H1 (cell line): ENCODE measurements around the gene PURB. TPM values are rescaled to one million over a fixed set of nuclear protein-coding genes. Genes with fewer than 3 reads are reported as not detected.

ENCODE experiments used
- CTCF ChIA-PET: fragments of 300-600 bp; sonication (Branson Sonifier 250); formaldehyde crosslinking; loops from one replicate; lab custom pipeline; 2021; ENCODE audit not compliant: partially characterized antibody; lab: Charles Lee
- POLR2A ChIA-PET: fragments of 300-600 bp; sonication (Branson Sonifier 250); formaldehyde crosslinking; loops from one replicate; lab custom pipeline; 2021; ENCODE audit warnings: inconsistent platforms; ENCODE audit not compliant: partially characterized antibody; lab: Charles Lee
- DNase-seq, 2 experiments: peaks; one replicate each; pipeline versions ENCODE4 v3.0.0 to v3.0.0-alpha.2; 2010 to 2022; ENCODE audit warnings: low spot score in 2 of 2, low read depth in 1 of 2, mixed read lengths in 1 of 2
- FAIRE-seq: peaks from 2 replicates; lab custom pipeline; 2011; peaks lifted over from hg19 to GRCh38; lab: Jason Lieb, UNC
- H2AFZ ChIP-seq: 2 replicates; pipeline ENCODE4 v1.8.1; 2012; ENCODE audit warnings: low read length, inconsistent platforms
- H2AK5ac ChIP-seq: 2 replicates; pipeline ENCODE4 v1.6.1; 2013; ENCODE audit warnings: low read depth, low read length
- H2BK120ac ChIP-seq: replicated peaks from 2 replicates; pipeline ENCODE3; 2013; ENCODE audit warnings: low read depth, low read length, inconsistent platforms
- H2BK12ac ChIP-seq: 2 replicates; pipeline ENCODE4 v1.6.1; 2013; ENCODE audit warnings: low read depth, low read length
- H2BK15ac ChIP-seq: 2 replicates; pipeline ENCODE4 v1.6.1; 2013; ENCODE audit warnings: low read length
- H2BK20ac ChIP-seq: 2 replicates; pipeline ENCODE4 v1.6.1; 2013; ENCODE audit warnings: low read length
- H2BK5ac ChIP-seq: 2 replicates; pipeline ENCODE4 v1.6.1; 2013; ENCODE audit warnings: low read depth, low read length
- H3K14ac ChIP-seq: 2 replicates; pipeline ENCODE4 v1.6.1; 2013; ENCODE audit warnings: inconsistent platforms; ENCODE audit not compliant: insufficient read length
- H3K18ac ChIP-seq: 2 replicates; pipeline ENCODE4 v1.6.1; 2013; ENCODE audit warnings: low read length; ENCODE audit errors: extremely low read depth
- H3K23ac ChIP-seq: 2 replicates; pipeline ENCODE4 v1.6.1; 2013; ENCODE audit warnings: inconsistent platforms; ENCODE audit not compliant: insufficient read length
- H3K23me2 ChIP-seq: 2 replicates; pipeline ENCODE4 v1.6.1; 2013; ENCODE audit warnings: low read depth, low read length
- H3K27ac ChIP-seq: 2 replicates; pipeline ENCODE4 v1.6.1; 2011; ENCODE audit warnings: low read depth, low read length, inconsistent platforms
- H3K27me3 ChIP-seq, 4 experiments: replicated peaks in 1 of 4; 1 replicate in 1 of 4; 2 replicates in 3 of 4; pipeline versions ENCODE4 v1.6.1 to v1.8.1; 2011 to 2013; ENCODE audit warnings: low read length in 3 of 4, mild to moderate bottlenecking in 3 of 4, inconsistent platforms in 2 of 4, mixed read lengths in 2 of 4, moderate library complexity in 1 of 4; ENCODE audit not compliant: control insufficient read depth in 3 of 4, insufficient read depth in 3 of 4; ENCODE audit errors: extremely low read depth in 1 of 4
- H3K36me3 ChIP-seq, 4 experiments: 2 replicates each; pipeline versions ENCODE4 v1.6.1 to v1.8.1; 2011 to 2013; ENCODE audit warnings: mild to moderate bottlenecking in 4 of 4, low read length in 3 of 4, moderate library complexity in 2 of 4, control low read depth in 1 of 4, inconsistent platforms in 1 of 4; ENCODE audit not compliant: insufficient read depth in 4 of 4, control insufficient read depth in 2 of 4
- H3K4ac ChIP-seq: replicated peaks from 2 replicates; pipeline ENCODE3; 2013; ENCODE audit warnings: low read length, low read depth, mixed read lengths, inconsistent platforms; ENCODE audit not compliant: insufficient read length
- H3K4me1 ChIP-seq, 4 experiments: replicated peaks in 1 of 4; 1 replicate in 1 of 4; 2 replicates in 3 of 4; pipeline versions ENCODE4 v1.6.1 to v1.8.1; 2011 to 2013; ENCODE audit warnings: low read length in 3 of 4, inconsistent platforms in 2 of 4, mixed read lengths in 1 of 4; ENCODE audit not compliant: insufficient read depth in 4 of 4, control insufficient read depth in 3 of 4
- H3K4me2 ChIP-seq, 2 experiments: 2 replicates each; pipeline versions ENCODE4 v1.6.1 to v1.8.1; 2011 to 2013; ENCODE audit warnings: low read depth in 2 of 2, low read length in 2 of 2, control low read depth in 1 of 2, inconsistent platforms in 1 of 2, mild to moderate bottlenecking in 1 of 2; ENCODE audit not compliant: insufficient read depth in 1 of 2
- H3K4me3 ChIP-seq, 4 experiments: fragments of 200-600, 300-600 bp in 1 of 4; sonication (generic), shearing (Covaris generic), sonication (Bioruptor Twin) in 1 of 4; 2 replicates each; pipeline versions ENCODE4 v1.5.1 to v1.8.1; 2011 to 2016; ENCODE audit warnings: low read length in 4 of 4, low read depth in 3 of 4, control low read depth in 2 of 4, inconsistent platforms in 2 of 4, mild to moderate bottlenecking in 2 of 4, mixed read lengths in 1 of 4, moderate library complexity in 1 of 4; ENCODE audit not compliant: insufficient read depth in 2 of 4; ENCODE audit errors: extremely low read depth in 1 of 4
- H3K56ac ChIP-seq: replicated peaks from 2 replicates; pipeline ENCODE3; 2013; ENCODE audit warnings: low read depth, mild to moderate bottlenecking, mixed read lengths, low read length, inconsistent platforms; ENCODE audit not compliant: insufficient read length
- H3K79me1 ChIP-seq: 2 replicates; pipeline ENCODE4 v1.6.1; 2013; ENCODE audit warnings: low read depth, low read length, control low read depth
- H3K79me2 ChIP-seq, 2 experiments: 2 replicates each; pipeline versions ENCODE4 v1.6.1 to v1.8.1; 2012 to 2013; ENCODE audit warnings: low read length in 2 of 2, mild to moderate bottlenecking in 2 of 2, inconsistent platforms in 1 of 2; ENCODE audit not compliant: insufficient read depth in 2 of 2, control insufficient read depth in 1 of 2
- H3K9ac ChIP-seq, 4 experiments: replicated peaks in 1 of 4; 1 replicate in 1 of 4; 2 replicates in 3 of 4; pipeline versions ENCODE4 v1.6.1 to v1.8.1; 2011 to 2013; ENCODE audit warnings: low read depth in 3 of 4, low read length in 3 of 4, control low read depth in 2 of 4, mild to moderate bottlenecking in 2 of 4, moderate library complexity in 2 of 4, inconsistent platforms in 1 of 4; ENCODE audit errors: extremely low read depth in 1 of 4
- H3K9me3 ChIP-seq, 2 experiments: 2 replicates each; pipeline versions ENCODE4 v1.6.1 to v1.8.1; 2012 to 2013; ENCODE audit warnings: mild to moderate bottlenecking in 2 of 2, moderate library complexity in 2 of 2, control low read depth in 1 of 2, inconsistent platforms in 1 of 2, low read depth in 1 of 2, low read length in 1 of 2, mixed read lengths in 1 of 2; ENCODE audit not compliant: insufficient read depth in 2 of 2
- H4K20me1 ChIP-seq, 2 experiments: replicated peaks in 1 of 2; 2 replicates each; pipeline versions ENCODE3 to v1.8.1; 2011 to 2013; ENCODE audit warnings: inconsistent platforms in 2 of 2, low read length in 2 of 2, mild to moderate bottlenecking in 1 of 2; ENCODE audit not compliant: insufficient read depth in 2 of 2, control insufficient read depth in 1 of 2
- H4K5ac ChIP-seq: 2 replicates; pipeline ENCODE4 v1.6.1; 2013; ENCODE audit warnings: low read length, low read depth, mixed read lengths, inconsistent platforms; ENCODE audit not compliant: insufficient read length
- H4K8ac ChIP-seq: 2 replicates; pipeline ENCODE4 v1.8.0; 2013; ENCODE audit warnings: mild to moderate bottlenecking, moderate library complexity, low read length, inconsistent platforms; ENCODE audit not compliant: insufficient read depth; ENCODE audit errors: extremely low read depth
- H4K91ac ChIP-seq: replicated peaks from 2 replicates; pipeline ENCODE3; 2013; ENCODE audit warnings: low read length, mixed read lengths, inconsistent platforms; ENCODE audit not compliant: insufficient read length
- ATF2 ChIP-seq: IDR thresholded peaks from 2 replicates; pipeline ENCODE4 v1.6.1; 2012; ENCODE audit warnings: low read length, inconsistent platforms
- BACH1 ChIP-seq: IDR thresholded peaks from 2 replicates; pipeline ENCODE4 v1.6.1; 2012; ENCODE audit warnings: low read length, improper control_type of control experiment
- BCL11A ChIP-seq, 2 experiments: IDR thresholded peaks; one replicate each; pipeline ENCODE4 v1.6.1; 2011; ENCODE audit warnings: low read depth in 2 of 2, low read length in 2 of 2, mild to moderate bottlenecking in 2 of 2
- CBX5 ChIP-seq: fragments of 300-800, 300-1000 bp; sonication (generic); IDR thresholded peaks from 2 replicates; pipeline ENCODE4 v1.7.1; 2016; ENCODE audit warnings: antibody characterized with exemption, low read length, low read depth
- CEBPB ChIP-seq: IDR thresholded peaks from 2 replicates; pipeline ENCODE4 v1.6.1; 2012; ENCODE audit warnings: low read depth, low read length
- CHD2 ChIP-seq: IDR thresholded peaks from 2 replicates; pipeline ENCODE4 v1.6.1; 2012; ENCODE audit warnings: low read length, improper control_type of control experiment
- JUN ChIP-seq: IDR thresholded peaks from 2 replicates; pipeline ENCODE4 v1.6.1; 2011; ENCODE audit warnings: low read depth, mild to moderate bottlenecking, improper control_type of control experiment, low read length
- KDM5A ChIP-seq: fragments of 200-600 bp; IDR thresholded peaks from 2 replicates; pipeline ENCODE4 v1.7.1; 2012; ENCODE audit warnings: mild to moderate bottlenecking, low read length, inconsistent platforms, mixed read lengths
- MAX ChIP-seq: IDR thresholded peaks from 2 replicates; pipeline ENCODE4 v1.6.1; 2012; ENCODE audit warnings: inconsistent platforms
- NRF1 ChIP-seq: IDR thresholded peaks from 2 replicates; pipeline ENCODE4 v1.6.1; 2011; ENCODE audit warnings: mild to moderate bottlenecking, low read depth, low read length, improper control_type of control experiment
- POLR2AphosphoS5 ChIP-seq: IDR thresholded peaks from 2 replicates; pipeline ENCODE4 v1.6.1; 2011; ENCODE audit warnings: low read depth, low read length
- POU5F1 ChIP-seq: IDR thresholded peaks from 2 replicates; pipeline ENCODE4 v1.6.1; 2011; ENCODE audit warnings: low read depth, mild to moderate bottlenecking, low read length, moderate library complexity
- SUZ12 ChIP-seq: fragments of 200-600 bp; sonication (generic); IDR thresholded peaks from 2 replicates; pipeline ENCODE4 v1.6.1; 2012; ENCODE audit warnings: mild to moderate bottlenecking, inconsistent platforms, low read length, moderate library complexity, mixed read lengths
- WGBS, 2 experiments: shearing (Covaris generic) in 1 of 2; methylation state at CpG; one replicate each; pipeline versions ENCODE4 v1.1.6 to v1.1.7; 2013 to 2015; ENCODE audit warnings: low lambda C conversion rate in 2 of 2, mixed read lengths in 2 of 2, inconsistent platforms in 1 of 2, low coverage in 1 of 2, missing lambda C conversion rate in 1 of 2; ENCODE audit not compliant: insufficient replicate concordance in 2 of 2, insufficient coverage in 1 of 2, insufficient read length in 1 of 2; ENCODE audit errors: extremely low coverage in 1 of 2, missing lambda C conversion rate in 1 of 2; 5-methylcytosine and 5-hydroxymethylcytosine counted together
- polyA plus RNA-seq, 7 experiments: library from polyadenylated mRNA; depleted of rRNA in 3 of 7; stranded (reverse) in 5 of 7; unstranded in 2 of 7; fragments of >200 nt in 5 of 7; fragments of 200-250 nt in 2 of 7; gene quantifications; 1 replicate in 5 of 7; 2 replicates in 1 of 7; 4 replicates in 1 of 7; pipeline versions ENCODE4 v1.2.1 to v1.2.3, GENCODE V29; 2011 to 2013; ENCODE audit warnings: missing spikeins in 2 of 7, mixed read lengths in 2 of 7
- total RNA-seq: library from RNA; stranded (reverse); fragmentation: NEBNext Ultra II Directional; extraction: Animal tissue kit (Norgen Biotek cat#: 25700); gene quantifications from 2 replicates; pipeline ENCODE4 v1.2.1, GENCODE V29; 2021

Gene PURB
- total and polyA plus RNA-seq, 2 of the 8 experiments (the other 6 are each of a cell fraction or from before 2014, with no cell fraction given) = 3.3 to 22.7 TPM

- H2BK5ac ChIP-seq = no peak overlapping the region
- H3K79me2 ChIP-seq = no peaks in the 10 kb centered on the region
- DNase-seq = no peak
- H3K23ac ChIP-seq = no peak overlapping the region
- H2BK12ac ChIP-seq = no peak overlapping the region
- no peak overlapping the region for H3K56ac ChIP-seq
- H3K14ac ChIP-seq = no peak overlapping the region
- no peak overlapping the region for H3K9ac ChIP-seq
- no peak overlapping the region for H3K4me2 ChIP-seq
- peak overlapping the region; percentile 11; the same call in 1 of the 2 replicates for H4K8ac ChIP-seq
- no peak overlapping the region for H2BK120ac ChIP-seq
- no peak overlapping the region for H2BK20ac ChIP-seq
- H4K91ac ChIP-seq = no peak overlapping the region
- ChIA-PET CTCF (interaction anchor here (0.7 kb wide), 1 partner anchor 10 kb away, joined by 3 read pairs; no protein-coding TSS in a partner anchor), POLR2A (interaction anchor here (0.7 to 0.8 kb wide), 2 partner anchors 10 to 20 kb away, joined by 3 to 4 read pairs; no protein-coding TSS in a partner anchor)
- H4K5ac ChIP-seq = no peak overlapping the region
- H3K9me3 ChIP-seq = peaks cover 0 to 4% of the 10 kb centered on the region in 2 experiments; a peak in 1 of 4 replicates
- FAIRE-seq = no peak
- H2AFZ ChIP-seq = 0 out of 2 replicates have a peak overlapping the region, but pooled peaks have one; percentile 20
- no peak overlapping the region for H2AK5ac ChIP-seq
- H3K27me3 ChIP-seq = no peaks in the 10 kb centered on the region; a peak in 2 of 7 replicates
- H3K4me3 ChIP-seq = no peak overlapping the region
- no peak overlapping the region for H2BK15ac ChIP-seq
- no peaks in the 10 kb centered on the region for H3K79me1 ChIP-seq
- no peaks in the 10 kb centered on the region for H3K36me3 ChIP-seq
- 72% methylated on average over 7 of the region's 8 CpGs; no CpG with 5 or more reads in 1 of the 2 experiments for WGBS, 2 experiments
- H3K4ac ChIP-seq = no peak overlapping the region
- no peak overlapping the region for H3K27ac ChIP-seq
- H3K23me2 ChIP-seq = no peaks in the 10 kb centered on the region
- no peaks in the 10 kb centered on the region for H4K20me1 ChIP-seq
- H3K4me1 ChIP-seq = no peaks in the 10 kb centered on the region
- no peak overlapping the region for H3K18ac ChIP-seq
- no peak for TF ChIP-seq MAX
- no peak for TF ChIP-seq JUN
- TF ChIP-seq CHD2 = no peak
- TF ChIP-seq BCL11A (IDR thresholded peaks at IDR 0.05; ENCODE audit: low read depth in 2 of 2, low read length in 2 of 2) = no peak
- TF ChIP-seq CEBPB = no peak
- no peak for TF ChIP-seq ATF2
- no peak for TF ChIP-seq NRF1
- no peak for TF ChIP-seq BACH1
- no peak for TF ChIP-seq CBX5
- no peak for TF ChIP-seq POLR2AphosphoS5
- TF ChIP-seq POU5F1 = no peak
- no peak for TF ChIP-seq SUZ12
- no peak for TF ChIP-seq KDM5A
Observed at GRCh38 chr7:44893710-44894234, 8.4 kb upstream of the PURB start.
